Hippocampal formation (tissue), 2 donors: ENCODE measurements around the gene SIPA1.
"Not testable (repeated sequence)": the region's sequence is repeated elsewhere in the genome, so short reads cannot be mapped to it uniquely, and the experiment has no call there.

Source experiments
- DNase-seq, 2 donors: peaks; one replicate each; lab custom pipeline; 2025; lab: John Stamatoyannopoulos, UW

The SIPA1 gene

GRCh38 chr11:65658174-65659021 is 20.5 kb downstream of the SIPA1 start:
- no peak for DNase-seq

- DNase-seq: no peak
Observed at GRCh38 chr11:65660038-65660437, 22.1 kb downstream of the SIPA1 start.

GRCh38 chr11:65660908-65661307 is 23.0 kb downstream of the SIPA1 start:
- DNase-seq: not testable (repeated sequence)

GRCh38 chr11:65661599-65662246 is 23.8 kb downstream of the SIPA1 start:
- DNase-seq: no peak

GRCh38 chr11:65662247-65662798 is 24.4 kb downstream of the SIPA1 start:
- DNase-seq: no peak

- DNase-seq: peak; percentile 92 to 96
Observed at GRCh38 chr11:65662799-65663638, 25.1 kb downstream of the SIPA1 start, which contains the start of gene RELA. Gene RELA (minus strand): TSS chr11:65662916. CDS start chr11:65662832, 84 bp downstream.

GRCh38 chr11:65663639-65664200 is 25.8 kb downstream of the SIPA1 start:
- DNase-seq: peak; percentile 29 to 62

GRCh38 chr11:65672180-65672860 is 34.4 kb downstream of the SIPA1 start:
- DNase-seq: no peak

- DNase-seq: no peak
Observed at GRCh38 chr11:65672982-65673381, 35.1 kb downstream of the SIPA1 start.

GRCh38 chr11:65680192-65680743 is 42.4 kb downstream of the SIPA1 start:
- no peak for DNase-seq

- DNase-seq: not testable (repeated sequence)
Observed at GRCh38 chr11:65683480-65683879, 45.6 kb downstream of the SIPA1 start.

GRCh38 chr11:65685981-65686380 is 48.1 kb downstream of the SIPA1 start:
- DNase-seq: no peak

- not testable (repeated sequence) for DNase-seq
Observed at GRCh38 chr11:65691847-65692246, 53.9 kb downstream of the SIPA1 start.

- no peak for DNase-seq
Observed at GRCh38 chr11:65692367-65692766, 54.5 kb downstream of the SIPA1 start.

GRCh38 chr11:65695459-65696241 is 57.7 kb downstream of the SIPA1 start:
- DNase-seq: peak; percentile 40 to 61

GRCh38 chr11:65696802-65697552 is 59.1 kb downstream of the SIPA1 start:
- no peak for DNase-seq

- DNase-seq: no peak
Observed at GRCh38 chr11:65698205-65698604, 60.3 kb downstream of the SIPA1 start.

GRCh38 chr11:65699306-65699705 is 61.4 kb downstream of the SIPA1 start:
- DNase-seq: no peak

- no peak for DNase-seq
Observed at GRCh38 chr11:65700399-65700798, 62.5 kb downstream of the SIPA1 start.
